ENCODE measurements around the gene KCNH4.
A peak's percentile ranks its signal among the peaks of the same experiment; 100 is the strongest.
"Not testable (repeated sequence)": the region's sequence is repeated elsewhere in the genome, so short reads cannot be mapped to it uniquely, and the experiment has no call there.

KCNH4 gene

GRCh38 chr17:42193969-42194899 is 13.3 kb upstream of the KCNH4 start, which contains the start of gene GHDC:
Gene GHDC (minus strand): TSS chr17:42194494. CDS start chr17:42193581, 913 bp downstream.
- peak; percentile 80 to 81 for DNase-seq

- DNase-seq, result no peak
These were observed 12.4 kb upstream of the KCNH4 start for GRCh38 chr17:42193216-42193968.

- no peak for DNase-seq
These were observed 11.5 kb upstream of the KCNH4 start for GRCh38 chr17:42192189-42193126.

GRCh38 chr17:42191275-42191608 is 10.3 kb upstream of the KCNH4 start:
- DNase-seq, result no peak

- no peak for DNase-seq
These were observed 9.7 kb upstream of the KCNH4 start for GRCh38 chr17:42190491-42191274.

GRCh38 chr17:42189651-42189965 is 8.7 kb upstream of the KCNH4 start:
- no peak for DNase-seq

- peak in 1 of 2 donors; percentile 29 for DNase-seq
These were observed 8.1 kb upstream of the KCNH4 start for GRCh38 chr17:42188749-42189650.

- no peak for DNase-seq
These were observed 6.9 kb upstream of the KCNH4 start for GRCh38 chr17:42187833-42188232.

GRCh38 chr17:42186191-42186590 is 5.2 kb upstream of the KCNH4 start:
- not testable (repeated sequence) for DNase-seq

- DNase-seq, result no peak
These were observed 4.6 kb upstream of the KCNH4 start for GRCh38 chr17:42185621-42185930.

- no peak for DNase-seq
These were observed 4.0 kb upstream of the KCNH4 start, which contains the start of gene HCRT for GRCh38 chr17:42184713-42185620. Gene HCRT (minus strand): TSS chr17:42185452. CDS start chr17:42185365, 87 bp downstream.

- DNase-seq, result peak; percentile 82 to 83
These were observed 3.1 kb upstream of the KCNH4 start for GRCh38 chr17:42183741-42184711.

- no peak for DNase-seq
These were observed 2.2 kb upstream of the KCNH4 start for GRCh38 chr17:42182927-42183734.

GRCh38 chr17:42181851-42182207 is 887 bp upstream of the KCNH4 start:
- DNase-seq, result no peak

- DNase-seq, result no peak
These were observed 476 bp downstream of the KCNH4 start for GRCh38 chr17:42180411-42180921.

- no peak for DNase-seq
These were observed 981 bp downstream of the KCNH4 start for GRCh38 chr17:42179911-42180410.

GRCh38 chr17:42179335-42179734 is 1.6 kb downstream of the KCNH4 start:
- no peak for DNase-seq
